Pulmonary artery endothelial cell (primary cell): ENCODE measurements around the gene MICU2. TPM values are rescaled to one million over a fixed set of nuclear protein-coding genes. Genes with fewer than 3 reads are reported as not detected.

Experiments used
- DNase-seq: peaks from one replicate; pipeline ENCODE4 v3.0.0-alpha.2; 2011; ENCODE audit warnings: low read depth, low spot score
- total RNA-seq: library from RNA; depleted of rRNA; stranded (reverse); fragments of >200 nt; gene quantifications from 2 replicates; pipeline ENCODE4 v1.2.3, GENCODE V29; 2014

MICU2 gene
- total RNA-seq, 1 donor from 2014 or later: 42.1 TPM

DNA sequence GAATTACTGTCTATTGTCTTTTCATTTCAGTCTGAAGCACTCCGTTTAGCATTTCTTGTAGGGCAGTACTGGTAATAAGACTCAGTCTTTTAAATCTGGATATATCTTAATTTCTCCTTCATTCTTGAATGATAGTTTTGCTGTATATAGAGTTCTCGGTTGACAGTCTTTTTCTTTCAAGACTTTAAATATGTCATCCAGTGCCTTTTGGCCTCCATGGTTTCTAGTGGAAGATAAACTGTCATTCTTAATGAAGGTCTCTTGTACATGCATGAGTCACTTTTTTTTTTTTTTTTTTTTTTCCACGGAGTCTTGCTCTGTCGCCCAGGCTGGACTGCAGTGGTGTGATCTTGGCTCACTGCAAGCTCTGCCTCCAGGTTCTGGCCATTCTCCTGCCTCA, 117.6 kb downstream of the MICU2 start:
- no peak for DNase-seq

GRCh38 chr13:21483748-21484147, 120.2 kb downstream of the MICU2 start:
- no peak for DNase-seq

DNA sequence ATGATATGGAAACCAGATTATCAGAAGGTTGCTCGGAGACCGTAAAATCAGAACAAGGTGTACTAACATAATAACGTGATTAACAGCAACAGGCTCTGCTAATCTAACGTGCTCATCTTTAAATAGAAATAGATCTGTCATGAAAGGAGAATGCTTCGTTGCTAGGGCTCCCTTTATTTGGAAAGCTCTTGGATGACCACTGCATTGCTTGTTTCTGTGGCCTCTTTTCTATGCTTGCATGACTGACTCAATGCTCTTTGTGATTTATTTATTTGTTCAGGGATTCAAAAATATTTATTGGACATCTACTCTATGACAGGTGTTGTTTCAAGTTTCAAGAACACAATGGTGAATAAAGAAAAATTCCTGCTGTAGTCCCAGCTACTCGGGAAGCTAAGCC, 122.6 kb downstream of the MICU2 start:
- DNase-seq: no peak

DNA sequence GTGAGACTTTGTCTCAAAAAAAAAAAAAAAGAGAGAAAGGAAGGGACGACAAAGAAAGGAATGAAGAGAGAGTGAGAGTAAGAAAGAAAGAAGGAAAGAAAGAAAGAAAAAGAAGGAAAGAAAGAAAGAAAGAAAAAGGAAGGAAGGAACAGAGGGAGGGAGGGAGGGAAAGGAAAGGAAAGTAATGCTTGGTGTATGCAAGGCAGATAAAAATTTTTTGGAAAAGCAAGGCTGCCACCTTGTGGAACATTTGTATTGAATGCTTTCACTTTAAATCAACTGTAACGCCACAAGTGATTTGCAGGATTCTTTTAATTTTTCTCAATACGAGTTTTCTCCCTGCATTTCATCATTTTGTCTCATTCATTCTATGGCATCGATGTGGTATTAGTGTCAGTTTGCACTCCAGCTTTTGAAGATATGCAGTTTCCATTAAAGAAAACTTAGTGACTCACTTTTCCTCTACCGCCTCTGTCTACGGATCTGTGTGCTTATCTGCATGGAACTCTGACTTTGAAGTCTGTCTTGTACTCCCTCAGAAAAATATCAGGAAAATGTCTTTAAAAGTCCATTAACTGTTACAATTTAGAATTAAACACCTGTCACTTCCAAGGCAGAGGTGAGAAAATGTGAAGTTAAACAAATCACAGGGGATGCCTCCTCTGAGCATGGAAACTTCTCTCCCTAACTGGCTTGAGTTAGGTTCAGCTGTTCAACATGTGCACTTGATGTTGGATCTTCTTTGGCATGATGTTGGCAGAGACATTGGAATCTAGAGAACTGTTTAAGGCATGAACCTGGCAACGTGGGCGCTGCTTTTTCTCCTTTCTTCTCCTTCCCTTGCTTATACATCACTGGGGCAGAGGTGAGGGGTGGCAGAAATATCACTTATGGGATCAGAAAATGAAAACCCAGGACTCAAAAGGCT, 124.8 kb downstream of the MICU2 start:
- peak; percentile 43 for DNase-seq

DNA sequence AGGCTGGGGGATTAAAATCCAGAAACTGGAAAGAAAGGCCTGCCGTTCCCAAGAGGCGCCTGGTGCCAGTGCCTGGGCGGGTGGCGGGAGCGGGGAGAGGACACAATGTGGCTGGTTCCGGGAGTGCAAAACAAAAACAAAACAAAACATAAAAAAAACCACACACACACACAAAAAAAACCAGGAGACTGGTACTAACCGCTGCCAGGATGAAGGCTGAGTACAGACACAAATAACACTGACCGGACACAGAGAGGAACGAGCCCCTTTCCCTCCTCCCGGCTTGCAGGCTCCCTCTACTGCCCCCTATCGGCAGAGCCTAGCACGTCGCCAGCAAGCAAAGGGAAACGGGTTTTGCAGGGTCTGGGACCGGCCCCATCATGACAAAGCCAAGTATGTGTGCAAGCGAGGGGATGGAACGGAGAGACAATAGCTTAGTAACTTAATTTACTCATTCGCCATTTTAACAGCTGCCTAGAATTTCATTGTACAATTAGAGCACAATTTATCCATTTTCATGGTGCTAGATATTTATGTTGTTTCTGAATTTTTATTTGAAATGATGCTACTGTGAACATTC, 127.0 kb downstream of the MICU2 start:
- DNase-seq: peak; percentile 55

GRCh38 chr13:21475115-21475514, 128.9 kb downstream of the MICU2 start:
- DNase-seq: no peak

DNA sequence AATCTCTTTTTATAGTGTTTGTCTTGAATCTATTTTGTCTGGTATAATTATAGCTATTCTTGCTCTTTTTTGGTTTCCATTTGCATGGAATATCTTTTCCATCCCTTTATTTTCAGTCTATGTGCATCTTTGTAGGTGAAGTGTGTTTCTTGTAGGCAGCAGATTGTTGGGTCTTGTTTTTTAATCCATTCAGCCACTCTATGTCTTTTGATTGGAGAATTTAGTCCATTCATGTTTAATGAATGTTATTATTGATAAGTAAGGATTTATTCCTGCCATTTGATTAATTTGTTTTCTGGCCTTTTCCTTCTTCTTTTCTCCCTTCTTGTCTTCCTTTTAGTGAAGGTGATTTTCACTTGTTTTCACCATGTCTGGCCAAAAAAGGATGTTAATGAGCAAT, 133.2 kb downstream of the MICU2 start:
- no peak for DNase-seq

GRCh38 chr13:21466527-21466926, 137.4 kb downstream of the MICU2 start:
- DNase-seq: no peak

DNA sequence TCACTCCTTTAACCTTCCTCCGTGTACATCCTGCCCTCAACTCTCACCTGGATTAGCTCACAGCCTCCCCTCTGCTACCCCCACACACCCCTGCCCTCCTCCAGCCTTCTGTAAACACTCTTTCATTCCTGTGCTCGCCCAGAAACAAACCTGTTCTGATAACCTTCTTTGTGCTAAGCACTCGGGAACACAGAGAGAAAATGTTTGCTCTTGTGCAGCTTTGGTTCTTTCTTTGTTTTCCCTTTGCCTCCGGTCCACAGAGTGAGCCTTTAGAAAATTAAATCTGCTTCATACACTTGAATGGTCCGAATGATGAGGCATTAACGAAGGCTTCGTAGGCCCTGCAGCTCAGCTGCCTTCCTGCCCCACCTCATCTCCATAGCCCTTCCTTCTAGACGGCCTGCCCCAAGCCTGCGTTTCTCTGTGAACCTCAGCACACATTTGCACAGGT, 138.2 kb downstream of the MICU2 start:
- DNase-seq: no peak

DNA sequence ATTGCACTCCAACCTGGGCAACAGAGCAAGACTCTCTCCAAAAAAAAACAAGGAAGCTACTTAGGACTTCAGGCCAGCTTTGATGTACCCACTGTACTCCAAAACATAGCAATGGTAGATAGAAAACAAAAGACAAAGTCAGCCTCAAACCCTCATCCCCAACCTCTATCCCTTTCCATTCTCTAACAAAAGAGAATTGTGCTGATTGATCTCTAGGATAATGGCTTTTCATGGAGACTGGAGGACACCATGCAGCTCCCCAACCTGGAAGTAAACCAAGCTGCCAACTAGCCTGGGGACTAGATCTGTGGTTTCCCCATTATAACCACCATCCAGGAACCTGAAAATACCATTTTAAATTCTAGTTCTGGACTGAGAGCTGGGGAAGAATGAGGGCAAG, 140.5 kb downstream of the MICU2 start:
- no peak for DNase-seq

DNA sequence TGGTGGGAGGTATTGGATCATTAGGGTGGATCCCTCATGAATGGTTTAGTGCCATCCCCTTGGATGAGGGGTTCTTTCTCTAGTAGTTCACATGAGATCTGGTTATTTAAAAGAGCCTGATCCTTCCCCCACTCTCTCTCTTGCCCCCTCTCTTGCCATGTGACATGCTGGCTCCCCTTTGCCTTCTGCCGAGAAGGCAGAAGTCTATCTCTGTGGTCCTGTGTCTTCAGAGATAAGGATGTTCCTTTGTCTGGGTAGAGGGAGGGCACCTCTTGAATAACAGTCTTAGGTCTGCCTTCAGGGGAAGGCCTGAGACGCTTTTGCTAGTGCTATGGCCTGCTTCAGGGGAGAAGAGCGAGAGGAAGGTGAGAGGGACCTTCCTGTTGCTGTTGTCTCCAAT, 142.8 kb downstream of the MICU2 start:
- DNase-seq: no peak

DNA sequence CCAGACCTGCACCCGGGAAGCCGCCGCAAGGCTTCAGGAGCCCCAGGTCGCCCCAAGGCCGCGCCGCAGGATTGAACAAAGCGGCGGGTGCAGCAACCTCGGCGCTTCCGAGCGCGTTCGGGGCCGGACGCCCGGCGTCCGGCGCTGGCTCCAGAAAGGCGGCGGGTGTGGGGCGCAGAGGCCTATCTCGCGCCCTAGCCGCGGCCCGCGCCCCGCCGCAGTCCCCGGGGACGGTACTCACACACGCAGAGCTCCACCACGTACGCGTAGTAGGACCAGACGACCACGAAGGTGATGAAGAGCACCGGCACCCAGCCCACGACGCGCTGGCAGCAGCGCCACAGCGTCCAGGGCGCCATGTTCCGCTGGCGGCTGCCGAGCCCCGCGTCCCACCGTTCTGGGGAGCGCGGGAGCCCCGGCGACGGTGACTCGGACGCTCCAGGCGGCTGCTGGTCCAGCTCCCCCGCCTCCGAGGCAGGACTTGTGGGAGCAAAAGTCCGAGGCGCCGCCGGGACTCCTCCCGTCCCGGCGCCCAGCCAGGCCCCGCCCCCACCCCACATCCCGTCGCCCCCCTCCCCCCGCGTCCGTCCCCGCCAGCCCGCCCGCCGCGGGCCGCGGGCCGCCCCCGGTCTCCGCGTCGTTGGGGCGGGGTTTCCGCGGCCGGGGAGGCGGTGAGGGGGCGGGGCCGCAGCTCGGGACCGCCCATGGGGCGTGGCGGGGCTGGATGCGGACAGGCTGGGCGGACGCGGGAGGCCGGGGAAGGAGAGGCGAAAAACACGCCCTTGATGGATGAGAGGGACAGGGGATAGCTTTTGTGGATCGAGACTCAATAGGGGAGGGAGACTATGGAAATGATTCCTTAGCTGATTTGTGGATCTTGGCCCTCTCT, 144.9 kb downstream of the MICU2 start, which contains the start of gene ZDHHC20:
Gene ZDHHC20, minus strand, starts transcription at position 491 of the 889 bp plus-strand sequence. Its CDS starts 132 bp downstream, at position 359.
- peak; percentile 46 for DNase-seq

DNA sequence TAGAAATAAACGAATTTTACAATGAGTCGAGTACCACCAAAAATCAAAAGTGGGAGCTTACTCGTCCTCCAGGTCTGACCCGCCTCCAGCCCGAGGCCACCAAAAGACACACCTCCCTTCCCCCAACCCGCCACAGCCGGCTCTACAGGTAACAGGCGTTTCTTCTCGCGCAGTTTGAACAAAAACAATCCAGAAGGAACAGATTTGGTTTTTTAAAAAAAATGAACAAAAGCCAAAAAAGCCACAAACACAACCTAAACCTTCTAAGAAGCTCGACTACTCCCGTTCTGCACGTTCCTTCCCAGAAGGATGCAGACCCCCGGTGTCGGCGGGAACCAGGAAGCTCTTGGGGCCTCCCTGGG, 145.5 kb downstream of the MICU2 start:
- no peak for DNase-seq

DNA sequence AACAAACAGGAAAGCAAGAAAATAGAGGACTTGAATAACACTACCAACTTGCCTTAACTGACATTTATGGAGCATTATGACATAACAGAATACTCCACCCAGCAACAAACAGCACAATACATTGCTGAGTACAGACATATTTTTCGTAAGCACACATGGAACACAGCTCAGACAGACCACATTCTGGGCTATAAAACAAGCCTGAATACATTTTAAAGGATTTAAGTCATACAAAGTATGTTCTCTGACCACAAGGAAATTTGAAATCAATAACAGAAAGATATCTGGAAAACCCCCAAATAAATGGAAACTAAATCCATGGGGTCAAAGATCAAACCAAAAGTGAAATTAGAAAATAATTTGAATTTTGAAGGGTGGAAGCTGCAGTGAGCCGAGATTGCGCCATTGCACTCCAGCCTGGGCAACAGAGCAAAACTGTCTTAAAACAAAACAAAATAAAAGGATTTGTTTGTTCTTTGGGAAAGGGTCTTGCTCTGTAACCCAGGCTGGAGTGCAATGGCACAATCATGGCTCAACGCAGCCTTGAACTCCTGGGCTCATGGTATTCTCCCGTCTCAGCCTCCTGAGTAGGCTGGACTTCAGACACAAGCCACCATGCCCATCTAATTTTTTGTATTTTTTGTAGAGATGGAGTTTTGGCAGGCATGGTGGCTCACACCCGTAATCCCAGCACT, 150.4 kb downstream of the MICU2 start:
- no peak for DNase-seq

- DNase-seq: no peak
Observed at GRCh38 chr13:21450936-21451335, 153.0 kb downstream of the MICU2 start.

- DNase-seq: no peak
Observed at GRCh38 chr13:21446656-21447055, 157.3 kb downstream of the MICU2 start.

DNA sequence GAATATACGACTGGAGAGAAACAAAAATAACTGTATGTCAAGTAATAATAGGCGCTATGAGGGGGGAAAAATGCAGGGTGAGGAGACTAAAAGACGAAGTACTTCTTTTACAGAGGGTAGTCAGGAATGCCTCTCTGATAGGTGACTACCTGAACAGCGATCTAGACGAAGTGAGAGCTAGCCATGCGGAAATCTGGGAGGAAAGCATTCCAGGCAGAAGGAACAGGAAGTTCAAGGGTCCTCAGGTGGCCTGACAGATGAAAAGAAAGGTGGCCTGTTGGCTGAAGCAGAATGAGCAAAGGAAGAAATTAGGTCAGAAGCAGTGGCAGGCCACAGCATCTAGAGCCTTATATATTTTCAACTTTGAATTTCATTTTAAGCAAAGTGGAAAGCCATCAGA, 158.2 kb downstream of the MICU2 start:
- DNase-seq: no peak

GRCh38 chr13:21443171-21443570, 160.8 kb downstream of the MICU2 start:
- no peak for DNase-seq
